Measurements from ENCODE around the gene PDS5A. TPM values are rescaled to one million over a fixed set of nuclear protein-coding genes. Genes with fewer than 3 reads are reported as not detected.
"Not testable (repeated sequence)": the region's sequence is repeated elsewhere in the genome, so short reads cannot be mapped to it uniquely, and the experiment has no call there.

Gene PDS5A
- total RNA-seq, 2 experiments from 2014 or later, result 101 to 103 TPM

GRCh38 chr4:39813761-39814160 lies 163.9 kb downstream of the PDS5A start:
- H3K27ac Mint-ChIP-seq, result peak overlapping the region; percentile 8
- H3K27me3 Mint-ChIP-seq; POLR2A ChIA-PET; CTCF ChIA-PET; H3K4me3 Mint-ChIP-seq; intact Hi-C loops (cut with micrococcal nuclease); DNase-seq; H3K36me3 Mint-ChIP-seq; H3K4me1 Mint-ChIP-seq (ENCODE audit: low read depth): not testable (repeated sequence)
- H3K9me3 Mint-ChIP-seq, result peaks cover 22% of the 10 kb centered on the region

- H3K27ac Mint-ChIP-seq, result peak overlapping the region; percentile 49
- H3K4me3 Mint-ChIP-seq; H3K36me3 Mint-ChIP-seq; H3K4me1 Mint-ChIP-seq (ENCODE audit: low read depth); H3K27me3 Mint-ChIP-seq; CTCF ChIA-PET; POLR2A ChIA-PET; intact Hi-C loops (cut with micrococcal nuclease); DNase-seq: not testable (repeated sequence)
- peaks cover 22% of the 10 kb centered on the region for H3K9me3 Mint-ChIP-seq
These were observed 164.7 kb downstream of the PDS5A start for GRCh38 chr4:39813033-39813432.

- peaks cover 22% of the 10 kb centered on the region for H3K9me3 Mint-ChIP-seq
- ChIA-PET CTCF (interaction anchor here (0.5 kb wide), 1 partner anchor 235 kb away, joined by 3 read pairs; no protein-coding TSS in a partner anchor), POLR2A (no interaction called here)
- intact Hi-C loops (cut with micrococcal nuclease), result no loop called here
- peak overlapping the region; percentile 63 for H3K4me3 Mint-ChIP-seq
- H3K36me3 Mint-ChIP-seq, result peaks cover 7% of the 10 kb centered on the region
- DNase-seq, result peak; percentile 43
- H3K27me3 Mint-ChIP-seq, result peaks cover 3% of the 10 kb centered on the region
- H3K27ac Mint-ChIP-seq, result peak overlapping the region; percentile 80
- peaks cover 3% of the 10 kb centered on the region for H3K4me1 Mint-ChIP-seq (ENCODE audit: low read depth)
These were observed 165.2 kb downstream of the PDS5A start for GRCh38 chr4:39812500-39812899.

GRCh38 chr4:39808231-39808749 lies 169.4 kb downstream of the PDS5A start:
- POLR2A ChIA-PET, result interaction anchor here (0.6 kb wide), 1 partner anchor 169 kb away, joined by 3 read pairs; no protein-coding TSS in a partner anchor
- peaks cover 11% of the 10 kb centered on the region for H3K9me3 Mint-ChIP-seq
- DNase-seq, result no peak
- peaks cover 3% of the 10 kb centered on the region for H3K4me1 Mint-ChIP-seq (ENCODE audit: low read depth)
- no peak overlapping the region for H3K4me3 Mint-ChIP-seq
- H3K27me3 Mint-ChIP-seq, result peaks cover 3% of the 10 kb centered on the region
- H3K36me3 Mint-ChIP-seq, result peaks cover 7% of the 10 kb centered on the region
- CTCF ChIA-PET, result interaction anchor here (0.6 kb wide), 1 partner anchor 58 kb away, joined by 4 read pairs; no protein-coding TSS in a partner anchor
- no peak overlapping the region for H3K27ac Mint-ChIP-seq
- intact Hi-C loops (cut with micrococcal nuclease), result no loop called here

GRCh38 chr4:39802005-39802404 lies 175.7 kb downstream of the PDS5A start:
- POLR2A ChIA-PET, result no interaction called here
- H3K4me3 Mint-ChIP-seq, result no peak overlapping the region

GRCh38 chr4:39792976-39793375 lies 184.7 kb downstream of the PDS5A start:
- CTCF ChIA-PET, H3K36me3 Mint-ChIP-seq: not testable (repeated sequence)

More at GRCh38 chr4:39802005-39802404, 175.7 kb downstream of the PDS5A start:
- DNase-seq, result no peak
- Mint-ChIP-seq H3K27ac (no peak overlapping the region), H3K27me3 (no peaks in the 10 kb centered on the region), H3K4me1 (ENCODE audit: low read depth) (no peaks in the 10 kb centered on the region), H3K36me3 (no peaks in the 10 kb centered on the region), H3K9me3 (no peaks in the 10 kb centered on the region)
- CTCF ChIA-PET, result no interaction called here
- intact Hi-C loops (cut with micrococcal nuclease), result no loop called here

GRCh38 chr4:39792529-39792928 lies 185.2 kb downstream of the PDS5A start:
- intact Hi-C loops (cut with micrococcal nuclease), result no loop called here
- CTCF ChIA-PET, result no interaction called here
- H3K27me3 Mint-ChIP-seq, result no peaks in the 10 kb centered on the region
- no peaks in the 10 kb centered on the region for H3K4me1 Mint-ChIP-seq (ENCODE audit: low read depth)
- DNase-seq, result no peak
- no peaks in the 10 kb centered on the region for H3K9me3 Mint-ChIP-seq
- POLR2A ChIA-PET, result no interaction called here
- H3K27ac Mint-ChIP-seq, result no peak overlapping the region
- H3K36me3 Mint-ChIP-seq, result no peaks in the 10 kb centered on the region
- H3K4me3 Mint-ChIP-seq, result no peak overlapping the region

More at GRCh38 chr4:39792976-39793375, 184.7 kb downstream of the PDS5A start:
- H3K4me1 Mint-ChIP-seq (ENCODE audit: low read depth); H3K4me3 Mint-ChIP-seq; H3K27ac Mint-ChIP-seq; DNase-seq; H3K27me3 Mint-ChIP-seq; intact Hi-C loops (cut with micrococcal nuclease); H3K9me3 Mint-ChIP-seq: not testable (repeated sequence)
- POLR2A ChIA-PET, result interaction anchor here (1.1 kb wide), 1 partner anchor 95 kb away, joined by 3 read pairs; the partner anchor contains the start of gene UBE2K

GRCh38 chr4:39792128-39792527 lies 185.6 kb downstream of the PDS5A start:
- intact Hi-C loops (cut with micrococcal nuclease), result no loop called here
- Mint-ChIP-seq H3K4me3 (no peak overlapping the region), H3K36me3 (no peaks in the 10 kb centered on the region), H3K27me3 (no peaks in the 10 kb centered on the region), H3K4me1 (ENCODE audit: low read depth) (no peaks in the 10 kb centered on the region), H3K27ac (no peak overlapping the region), H3K9me3 (no peaks in the 10 kb centered on the region)
- ChIA-PET POLR2A (no interaction called here), CTCF (no interaction called here)
- no peak for DNase-seq

- H3K4me1 Mint-ChIP-seq (ENCODE audit: low read depth), result no peaks in the 10 kb centered on the region
- intact Hi-C loops (cut with micrococcal nuclease), result no loop called here
- H3K9me3 Mint-ChIP-seq, result no peaks in the 10 kb centered on the region
- ChIA-PET POLR2A (no interaction called here), CTCF (no interaction called here)
- no peaks in the 10 kb centered on the region for H3K27me3 Mint-ChIP-seq
- H3K27ac Mint-ChIP-seq, result no peak overlapping the region
- H3K4me3 Mint-ChIP-seq, result no peak overlapping the region
- no peaks in the 10 kb centered on the region for H3K36me3 Mint-ChIP-seq
- no peak for DNase-seq
These were observed 190.9 kb downstream of the PDS5A start for GRCh38 chr4:39786838-39787237.

- H3K27ac Mint-ChIP-seq, result no peak overlapping the region
- DNase-seq, result no peak
- ChIA-PET POLR2A (no interaction called here), CTCF (no interaction called here)
- intact Hi-C loops (cut with micrococcal nuclease), result no loop called here
- H3K4me1 Mint-ChIP-seq (ENCODE audit: low read depth), result no peaks in the 10 kb centered on the region
- H3K36me3 Mint-ChIP-seq, result peaks cover 3% of the 10 kb centered on the region
- H3K4me3 Mint-ChIP-seq, result no peak overlapping the region
- no peaks in the 10 kb centered on the region for H3K9me3 Mint-ChIP-seq
- H3K27me3 Mint-ChIP-seq, result no peaks in the 10 kb centered on the region
These were observed 192.6 kb downstream of the PDS5A start for GRCh38 chr4:39785083-39785482.

- H3K4me3 Mint-ChIP-seq; H3K27ac Mint-ChIP-seq; H3K9me3 Mint-ChIP-seq; CTCF ChIA-PET; DNase-seq; intact Hi-C loops (cut with micrococcal nuclease); POLR2A ChIA-PET; H3K4me1 Mint-ChIP-seq (ENCODE audit: low read depth); H3K36me3 Mint-ChIP-seq; H3K27me3 Mint-ChIP-seq: not testable (repeated sequence)
These were observed 195.7 kb downstream of the PDS5A start for GRCh38 chr4:39781988-39782387.
